Measurements from ENCODE around the gene ZFYVE16. TPM values are rescaled to one million over a fixed set of nuclear protein-coding genes. Genes with fewer than 3 reads are reported as not detected.
"Not testable (repeated sequence)": the region's sequence is repeated elsewhere in the genome, so short reads cannot be mapped to it uniquely, and the experiment has no call there.

The ZFYVE16 gene
- total RNA-seq, 1 experiment from 2014 or later, result 50.2 TPM

- TF ChIP-seq CTCF (IDR thresholded peaks at IDR 0.05; ENCODE audit: insufficient read depth in 1 of 2, low read depth in 1 of 2, low read length in 1 of 2, severe bottlenecking in 1 of 2, unreplicated experiment in 1 of 2), result no peak
Measured at GRCh38 chr5:80468131-80468530, 60.3 kb downstream of the ZFYVE16 start.

GRCh38 chr5:80470631-80471030 is 62.8 kb downstream of the ZFYVE16 start:
- intact Hi-C loops (cut with micrococcal nuclease; ENCODE audit: unreplicated experiment); H3K36me3 ChIP-seq (ENCODE audit: control insufficient read depth, insufficient read depth, low read length); BruUV-seq (replicated peaks); H3K27me3 Mint-ChIP-seq (ENCODE audit: insufficient read depth, unreplicated experiment); DNase-seq; H3K9me3 ChIP-seq; H3K27me3 ChIP-seq (replicated peaks; ENCODE audit: control insufficient read depth, insufficient read depth, low read length); H3K4me1 Mint-ChIP-seq (ENCODE audit: low read depth, unreplicated experiment); CTCF ChIA-PET; POLR2A ChIA-PET; H3K4me3 Mint-ChIP-seq (ENCODE audit: unreplicated experiment); H3K27ac Mint-ChIP-seq (ENCODE audit: unreplicated experiment); H3K4me3 ChIP-seq (ENCODE audit: low read depth, low read length); H3K4me1 ChIP-seq: not testable (repeated sequence)
- peaks cover 13% of the 10 kb centered on the region for H3K9me3 Mint-ChIP-seq (ENCODE audit: unreplicated experiment)
- peaks cover 52% of the 10 kb centered on the region for H3K36me3 Mint-ChIP-seq (ENCODE audit: insufficient read depth, unreplicated experiment)

More at GRCh38 chr5:80468131-80468530, 60.3 kb downstream of the ZFYVE16 start:
- H3K27me3 Mint-ChIP-seq (ENCODE audit: insufficient read depth, unreplicated experiment), result no peaks in the 10 kb centered on the region
- Histone ChIP-seq H3K4me1 (no peaks in the 10 kb centered on the region), H3K4me3 (ENCODE audit: low read depth, low read length) (no peak overlapping the region), H3K9me3 (no peaks in the 10 kb centered on the region), H3K36me3 (ENCODE audit: control insufficient read depth, insufficient read depth, low read length) (peaks cover 5% of the 10 kb centered on the region), H3K27me3 (replicated peaks; ENCODE audit: control insufficient read depth, insufficient read depth, low read length) (no peaks in the 10 kb centered on the region)
- intact Hi-C loops (cut with micrococcal nuclease; ENCODE audit: unreplicated experiment), result no loop called here
- BruUV-seq (replicated peaks), result no TSS peak
- no peaks in the 10 kb centered on the region for H3K4me1 Mint-ChIP-seq (ENCODE audit: low read depth, unreplicated experiment)
- H3K4me3 Mint-ChIP-seq (ENCODE audit: unreplicated experiment), result no peak overlapping the region
- POLR2A ChIA-PET, result no interaction called here
- H3K27ac Mint-ChIP-seq (ENCODE audit: unreplicated experiment), result no peak overlapping the region
- DNase-seq, result no peak
- CTCF ChIA-PET, result no interaction called here
- peaks cover 31% of the 10 kb centered on the region for H3K9me3 Mint-ChIP-seq (ENCODE audit: unreplicated experiment)
- H3K36me3 Mint-ChIP-seq (ENCODE audit: insufficient read depth, unreplicated experiment), result peaks cover 61% of the 10 kb centered on the region

- ChIA-PET CTCF (no interaction called here), POLR2A (no interaction called here)
- no peak for TF ChIP-seq CTCF (IDR thresholded peaks at IDR 0.05; ENCODE audit: insufficient read depth in 1 of 2, low read depth in 1 of 2, low read length in 1 of 2, severe bottlenecking in 1 of 2, unreplicated experiment in 1 of 2)
- Histone ChIP-seq H3K36me3 (ENCODE audit: control insufficient read depth, insufficient read depth, low read length) (no peaks in the 10 kb centered on the region), H3K27me3 (replicated peaks; ENCODE audit: control insufficient read depth, insufficient read depth, low read length) (no peaks in the 10 kb centered on the region), H3K9me3 (no peaks in the 10 kb centered on the region), H3K4me3 (ENCODE audit: low read depth, low read length) (no peak overlapping the region), H3K4me1 (no peaks in the 10 kb centered on the region)
- BruUV-seq (replicated peaks), result no TSS peak
- no peaks in the 10 kb centered on the region for H3K4me1 Mint-ChIP-seq (ENCODE audit: low read depth, unreplicated experiment)
- no peak overlapping the region for H3K27ac Mint-ChIP-seq (ENCODE audit: unreplicated experiment)
- no peaks in the 10 kb centered on the region for H3K27me3 Mint-ChIP-seq (ENCODE audit: insufficient read depth, unreplicated experiment)
- no peak for DNase-seq
- H3K36me3 Mint-ChIP-seq (ENCODE audit: insufficient read depth, unreplicated experiment), result peaks cover 26% of the 10 kb centered on the region
- peaks cover 2% of the 10 kb centered on the region for H3K9me3 Mint-ChIP-seq (ENCODE audit: unreplicated experiment)
- H3K4me3 Mint-ChIP-seq (ENCODE audit: unreplicated experiment), result no peak overlapping the region
- intact Hi-C loops (cut with micrococcal nuclease; ENCODE audit: unreplicated experiment), result no loop called here
Measured at GRCh38 chr5:80474929-80475328, 67.1 kb downstream of the ZFYVE16 start.

GRCh38 chr5:80479713-80480112 is 71.8 kb downstream of the ZFYVE16 start:
- DNase-seq, result no peak
- Mint-ChIP-seq H3K4me1 (ENCODE audit: low read depth, unreplicated experiment) (no peaks in the 10 kb centered on the region), H3K9me3 (ENCODE audit: unreplicated experiment) (peaks cover 12% of the 10 kb centered on the region), H3K4me3 (ENCODE audit: unreplicated experiment) (no peak overlapping the region), H3K27ac (ENCODE audit: unreplicated experiment) (no peak overlapping the region), H3K27me3 (ENCODE audit: insufficient read depth, unreplicated experiment) (no peaks in the 10 kb centered on the region), H3K36me3 (ENCODE audit: insufficient read depth, unreplicated experiment) (peaks cover 39% of the 10 kb centered on the region)
- TF ChIP-seq CTCF (IDR thresholded peaks at IDR 0.05; ENCODE audit: insufficient read depth in 1 of 2, low read depth in 1 of 2, low read length in 1 of 2, severe bottlenecking in 1 of 2, unreplicated experiment in 1 of 2), result no peak
- H3K27me3 ChIP-seq (replicated peaks; ENCODE audit: control insufficient read depth, insufficient read depth, low read length), result no peaks in the 10 kb centered on the region
- no peaks in the 10 kb centered on the region for H3K9me3 ChIP-seq
- BruUV-seq (replicated peaks), result no TSS peak
- H3K4me3 ChIP-seq (ENCODE audit: low read depth, low read length), result no peak overlapping the region
- CTCF ChIA-PET, result no interaction called here
- no peaks in the 10 kb centered on the region for H3K36me3 ChIP-seq (ENCODE audit: control insufficient read depth, insufficient read depth, low read length)
- H3K4me1 ChIP-seq, result no peaks in the 10 kb centered on the region
- intact Hi-C loops (cut with micrococcal nuclease; ENCODE audit: unreplicated experiment), result loop anchor here (10.0 kb wide), 2 partner anchors 85 to 115 kb away; no protein-coding TSS in a partner anchor
- POLR2A ChIA-PET, result no interaction called here
